HG03139 (cell line): Measurements from ENCODE around the gene ERO1A.

Source experiments
- ATAC-seq: cut with Tn5 transposase; IDR thresholded peaks from one replicate; pipeline ENCODE4 v1.9.1; 2021; ENCODE audit not compliant: unreplicated experiment

Gene ERO1A

DNA sequence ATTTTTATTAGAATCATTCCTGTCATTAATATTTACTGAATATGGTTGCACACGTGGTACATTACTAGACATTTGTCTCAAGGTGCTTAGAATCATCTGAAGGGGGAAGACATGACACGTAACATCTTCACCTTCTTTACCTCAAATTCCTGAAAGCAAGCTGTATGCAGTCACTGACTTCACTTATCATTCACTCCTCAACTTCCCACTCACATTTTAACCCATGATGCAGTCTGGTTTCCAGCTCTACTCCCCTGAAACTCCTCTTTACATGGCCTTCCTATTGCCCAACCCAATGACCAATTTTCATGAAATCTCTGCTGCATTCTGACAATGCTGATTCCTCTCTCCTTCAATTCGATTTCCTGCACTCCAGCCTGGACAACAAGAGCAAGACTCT is 5.9 kb upstream of the ERO1A start:
- no peak for ATAC-seq

DNA sequence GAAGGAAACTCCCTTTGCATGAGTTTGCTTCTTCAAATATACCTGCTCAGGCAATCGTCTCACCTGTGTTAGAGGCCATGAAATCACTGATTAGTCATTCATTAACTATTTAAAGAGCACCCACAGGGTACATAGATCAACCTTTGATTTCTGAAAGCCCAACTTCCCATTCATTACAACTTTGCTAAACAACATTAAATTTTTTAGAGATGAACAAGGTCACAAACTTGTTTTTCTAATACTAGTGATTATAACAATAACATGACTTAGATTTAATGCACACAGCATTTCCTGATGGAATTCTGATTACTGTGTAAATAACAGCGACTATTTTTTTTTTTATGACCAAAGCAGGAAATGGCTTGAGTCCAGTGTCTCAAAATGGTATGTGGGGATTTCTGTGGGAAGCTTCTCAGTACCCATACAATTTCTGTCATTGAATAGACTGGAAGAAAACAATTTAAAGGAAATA is 5.4 kb upstream of the ERO1A start:
- ATAC-seq, result no peak

DNA sequence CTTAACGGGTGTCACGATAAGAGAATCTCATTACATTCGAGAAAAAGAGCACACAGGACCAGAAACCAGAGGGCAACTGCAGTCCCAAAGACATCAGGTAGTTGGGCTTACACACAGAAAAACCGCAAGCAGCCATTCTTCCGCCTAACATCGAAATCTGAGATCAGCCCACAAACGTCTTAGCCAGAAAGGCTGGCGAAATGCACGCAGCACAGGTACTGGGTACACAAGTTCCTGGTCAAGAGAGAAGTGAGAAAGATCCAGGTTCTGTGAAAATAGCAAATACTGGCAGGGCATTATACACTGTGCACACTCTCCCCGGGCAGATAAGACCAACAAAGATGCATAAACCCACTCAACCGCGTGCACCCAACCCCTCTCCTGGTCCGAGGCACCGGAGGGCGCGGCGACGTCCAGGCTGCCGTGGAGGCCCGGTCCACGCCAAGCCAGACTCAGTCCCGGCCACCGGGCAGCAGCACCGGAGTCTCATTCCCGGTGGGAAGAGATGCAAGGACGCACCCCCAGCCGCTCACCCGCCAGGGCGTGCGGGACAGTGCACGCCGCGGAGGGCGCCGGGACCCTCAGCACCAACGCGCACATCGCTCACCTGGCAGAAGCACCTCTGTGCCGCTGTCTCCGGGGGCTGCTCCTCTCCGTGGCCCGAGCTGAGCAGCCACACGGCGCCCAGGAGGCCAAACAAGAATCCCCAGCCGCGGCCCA is 437 bp downstream of the ERO1A start:
- peak; percentile 52 for ATAC-seq

DNA sequence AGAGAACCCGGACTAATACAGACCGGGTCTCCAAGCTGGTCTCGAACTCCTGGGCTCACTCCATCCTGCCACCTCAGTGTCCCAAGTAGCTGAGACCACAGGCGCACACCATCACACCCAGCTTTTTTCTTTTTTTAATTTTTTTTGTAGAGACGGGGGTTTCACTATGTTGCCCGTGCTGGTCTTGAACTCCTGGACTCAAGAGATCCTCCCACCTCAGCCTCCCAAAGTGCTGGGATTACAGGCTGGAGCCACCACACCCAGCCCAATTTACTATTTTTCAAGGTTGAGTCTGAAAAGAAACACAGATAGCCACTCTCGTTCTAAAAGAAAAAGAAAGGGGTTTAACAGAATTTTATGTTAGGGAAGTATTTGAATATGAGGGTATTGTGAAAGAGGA is 1.8 kb downstream of the ERO1A start:
- no peak for ATAC-seq

DNA sequence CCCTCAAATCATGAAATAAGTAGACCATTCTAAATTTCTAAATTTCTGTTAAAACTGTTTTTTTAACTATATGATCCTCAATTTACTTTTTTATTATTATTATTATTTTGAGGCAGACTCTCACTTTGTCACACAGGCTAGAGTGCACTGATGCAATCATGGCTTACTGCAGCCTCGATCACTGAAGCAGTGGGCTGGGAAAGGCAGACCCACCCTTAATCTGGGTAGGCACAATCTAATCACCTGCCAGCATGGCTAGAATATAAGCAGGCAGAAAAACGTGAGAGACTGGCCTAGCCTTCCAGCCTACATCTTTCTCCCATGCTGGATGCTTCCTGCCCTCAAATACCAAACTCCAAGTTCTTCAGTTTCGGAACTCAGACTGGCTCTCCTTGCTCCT is 2.3 kb downstream of the ERO1A start:
- ATAC-seq, result no peak

DNA sequence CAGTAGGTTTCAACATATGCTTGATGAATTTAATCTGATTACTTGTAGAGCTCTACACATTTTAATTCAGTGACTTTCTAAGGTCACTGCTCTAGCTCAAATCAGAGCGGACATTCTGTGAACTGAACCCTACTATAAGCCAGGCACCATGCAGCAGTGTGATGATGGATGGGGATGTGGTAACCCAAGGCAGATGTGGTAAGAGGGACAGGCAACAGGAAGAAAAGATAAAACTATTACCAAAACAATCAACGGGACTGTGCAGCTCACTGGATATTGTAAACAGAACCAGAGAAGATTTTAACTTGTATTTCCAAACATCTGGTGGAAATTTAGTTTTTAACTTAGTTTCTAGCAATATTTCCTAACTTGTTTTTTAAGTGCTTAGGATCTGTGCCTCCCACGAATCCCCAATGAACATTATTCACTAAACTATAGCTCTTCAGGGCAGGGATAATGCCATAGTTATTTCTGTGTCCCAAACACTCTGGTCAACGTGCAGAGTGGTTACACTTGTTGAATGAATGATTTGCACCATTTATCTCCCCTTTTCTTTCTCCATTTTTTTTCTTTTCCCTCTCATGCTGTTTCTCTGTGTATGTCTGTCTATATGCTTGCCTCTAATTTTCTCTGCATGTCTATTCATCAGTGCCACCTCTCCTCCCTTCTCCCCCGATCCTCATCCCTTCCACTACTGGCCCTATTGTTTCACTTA is 3.0 kb downstream of the ERO1A start:
- no peak for ATAC-seq

DNA sequence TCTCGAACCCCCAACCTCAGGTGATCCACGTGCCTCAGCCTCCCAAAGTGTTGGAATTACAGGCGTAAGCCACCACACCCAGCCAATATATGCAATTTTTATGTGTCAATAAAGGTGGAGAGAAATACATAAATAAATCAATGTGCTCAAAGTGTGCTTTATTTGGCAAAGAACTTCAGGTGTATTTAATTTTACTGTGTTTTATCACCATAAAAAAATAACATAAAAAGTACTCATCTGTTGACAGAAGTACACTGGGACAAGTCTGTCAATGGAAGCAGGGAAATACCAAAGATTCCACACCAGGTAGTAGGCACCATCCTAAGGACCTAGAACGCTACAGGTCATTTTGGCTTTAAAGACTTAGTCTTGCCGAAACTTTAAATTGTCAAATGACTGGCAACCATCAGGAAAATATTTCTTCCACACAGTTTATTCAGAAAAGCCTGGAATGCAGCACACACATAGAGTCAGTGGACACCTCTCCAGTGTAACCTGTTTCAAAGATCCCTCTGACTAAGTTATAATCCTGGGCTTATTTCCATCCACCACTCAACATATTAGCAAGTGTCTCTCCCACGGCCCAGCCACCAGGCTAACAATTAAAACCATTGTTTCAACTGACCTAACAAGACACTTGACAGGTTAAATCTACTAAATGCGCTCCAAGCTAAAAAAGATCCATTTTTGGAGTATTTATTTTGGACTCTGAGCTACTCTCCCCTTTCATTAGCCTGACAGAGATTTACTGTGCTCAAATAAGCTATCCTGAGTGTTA is 4.2 kb downstream of the ERO1A start:
- ATAC-seq, result no peak

DNA sequence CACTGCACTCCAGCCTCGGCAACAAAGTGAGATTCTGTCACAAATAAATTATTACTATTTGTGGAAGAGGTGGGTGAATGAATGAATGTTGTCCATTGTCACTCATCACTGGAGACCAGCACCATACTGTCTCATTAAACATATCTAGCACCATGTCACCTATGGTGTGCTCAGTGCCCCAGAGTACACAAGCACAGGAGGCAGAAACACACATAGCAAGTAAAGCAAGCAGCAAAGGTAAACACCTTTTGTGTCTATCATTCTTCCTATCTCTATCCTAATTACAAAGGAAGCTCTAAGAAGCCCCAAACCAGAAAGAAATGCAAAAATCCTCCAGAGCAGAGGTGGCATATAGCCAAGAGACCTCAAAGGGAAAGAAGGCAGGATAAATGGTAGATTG is 9.2 kb downstream of the ERO1A start:
- no peak for ATAC-seq

DNA sequence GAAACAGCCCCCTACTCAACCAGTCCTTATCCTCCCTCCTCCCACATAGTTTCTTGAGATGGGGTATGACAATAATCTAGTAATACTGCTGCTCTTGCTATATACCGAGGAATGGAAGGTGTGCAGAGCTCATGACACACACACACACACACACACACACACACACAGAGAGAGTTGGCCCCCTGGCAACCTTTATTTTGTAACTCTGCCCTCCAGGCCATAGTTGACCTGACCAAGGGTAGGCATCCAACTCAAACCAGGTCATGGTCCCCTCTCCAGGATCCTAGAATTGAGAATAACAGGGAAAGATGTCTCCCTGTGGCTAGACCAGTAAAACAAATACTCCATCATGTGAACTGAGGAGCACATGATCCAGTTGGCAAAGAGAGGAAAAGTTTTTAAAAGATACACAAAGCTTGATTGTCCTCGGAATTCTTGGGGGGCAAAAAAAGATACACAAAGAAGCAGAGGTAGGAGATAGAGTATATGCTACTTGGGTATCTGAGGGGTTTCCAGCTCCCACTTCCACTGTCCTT is 11.3 kb downstream of the ERO1A start:
- no peak for ATAC-seq

DNA sequence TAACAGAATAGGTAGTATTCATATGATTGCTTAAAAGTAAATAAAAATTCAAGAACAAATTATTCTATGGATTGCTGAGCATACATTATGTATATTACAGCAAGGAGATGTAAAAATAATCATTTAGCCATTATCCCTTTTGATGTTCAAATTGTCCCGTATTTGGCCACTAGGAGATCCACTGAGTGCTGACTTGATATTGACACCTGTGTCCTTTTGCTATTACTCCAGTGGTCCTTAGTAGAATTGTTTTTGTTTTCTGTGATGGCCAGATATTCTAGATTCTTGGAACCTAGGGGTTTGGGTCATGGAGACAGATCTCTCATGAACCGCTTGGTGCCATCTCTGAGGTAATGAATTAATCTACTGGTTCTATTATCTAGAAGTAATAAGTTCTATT is 16.8 kb downstream of the ERO1A start:
- ATAC-seq, result no peak

DNA sequence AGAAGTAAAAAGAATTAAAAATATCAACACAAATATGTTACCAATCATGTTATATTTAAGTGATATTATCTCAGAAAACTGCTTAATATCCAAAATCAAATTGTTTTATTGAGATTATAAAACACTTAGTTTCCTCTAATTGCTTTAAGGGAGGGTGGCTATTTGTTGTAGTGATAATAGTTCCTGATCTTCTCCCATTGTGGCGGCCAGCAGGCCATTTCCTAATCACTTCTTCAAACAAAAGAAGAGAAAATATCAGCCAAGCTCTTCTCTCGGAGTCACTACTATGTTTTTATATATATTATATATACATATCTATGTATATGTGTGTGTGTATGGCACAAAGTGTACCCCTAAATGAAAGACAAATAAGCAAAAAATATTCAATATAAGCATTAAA is 31.5 kb downstream of the ERO1A start:
- ATAC-seq, result no peak

DNA sequence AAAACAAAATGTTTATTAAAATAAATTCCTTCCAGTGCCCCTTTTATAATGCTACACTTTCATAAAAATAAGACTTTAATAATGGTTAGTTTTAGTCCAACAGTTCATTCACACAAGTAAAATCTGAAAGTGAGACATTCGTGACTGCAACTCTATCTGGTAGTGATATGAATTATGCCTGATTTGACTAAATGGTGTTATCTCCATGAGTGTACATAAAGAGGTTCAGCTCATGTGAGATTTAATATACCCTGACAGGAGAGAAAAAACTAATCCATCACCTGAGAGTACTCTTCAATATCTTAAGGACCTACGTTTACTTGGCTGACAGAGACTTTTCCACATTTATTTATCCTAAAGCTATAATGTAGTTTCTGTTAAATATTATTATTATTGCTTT is 34.0 kb downstream of the ERO1A start:
- no peak for ATAC-seq

DNA sequence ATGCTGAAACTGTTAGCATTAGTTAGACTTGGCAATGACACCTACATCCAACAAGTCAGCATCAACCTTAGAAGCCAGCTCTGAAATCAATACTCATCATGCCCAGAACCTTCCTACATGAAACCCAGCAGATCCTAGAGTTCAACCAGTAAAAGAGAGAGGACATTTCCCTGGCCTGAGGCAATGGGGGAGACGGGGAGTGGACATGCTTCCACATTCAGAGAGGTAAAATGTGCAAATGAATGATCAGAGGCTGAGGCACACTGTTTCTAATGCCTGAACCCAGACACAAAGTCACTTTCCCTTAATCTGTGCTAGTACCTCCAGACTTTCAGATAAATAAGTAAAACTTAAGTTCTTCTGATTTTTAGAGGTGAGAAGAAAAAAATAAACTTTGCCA is 34.5 kb downstream of the ERO1A start:
- no peak for ATAC-seq

DNA sequence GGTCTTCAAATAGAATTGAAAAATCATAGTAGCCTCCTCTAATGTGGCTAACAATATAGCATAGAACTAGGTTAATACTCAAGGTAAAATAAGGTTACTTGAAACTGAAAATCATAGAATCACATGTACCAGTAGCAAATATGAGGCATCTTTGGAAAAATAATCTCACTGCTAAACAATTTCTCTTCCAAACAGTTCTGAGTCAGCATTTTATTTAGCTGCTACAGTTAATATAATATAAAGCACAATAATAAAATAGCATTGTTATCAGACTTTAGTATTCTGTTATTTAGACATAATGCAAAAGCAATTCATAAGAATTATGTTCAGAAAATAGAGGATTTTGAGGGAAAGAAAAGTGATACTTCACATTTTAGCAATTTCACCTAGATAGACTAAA is 35.0 kb downstream of the ERO1A start:
- no peak for ATAC-seq

DNA sequence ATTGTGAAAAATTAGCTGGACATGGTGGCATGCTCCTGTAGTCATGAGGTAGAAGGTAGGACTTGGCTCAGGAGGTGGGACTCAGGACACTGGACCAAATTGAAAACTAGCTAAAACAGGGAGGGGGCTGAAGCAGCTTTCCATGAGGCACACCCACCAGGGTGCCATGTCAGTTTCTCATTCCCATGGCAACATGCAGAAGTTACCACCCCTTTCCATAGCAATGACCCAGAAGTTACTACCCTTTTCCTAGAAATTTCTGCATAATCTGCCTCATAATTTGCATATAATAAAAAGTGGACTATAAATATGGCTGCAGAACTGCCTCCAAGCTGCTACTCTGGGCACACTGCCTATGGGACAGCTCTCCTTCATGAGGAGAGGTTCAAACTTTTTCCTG is 38.5 kb downstream of the ERO1A start:
- ATAC-seq, result no peak

DNA sequence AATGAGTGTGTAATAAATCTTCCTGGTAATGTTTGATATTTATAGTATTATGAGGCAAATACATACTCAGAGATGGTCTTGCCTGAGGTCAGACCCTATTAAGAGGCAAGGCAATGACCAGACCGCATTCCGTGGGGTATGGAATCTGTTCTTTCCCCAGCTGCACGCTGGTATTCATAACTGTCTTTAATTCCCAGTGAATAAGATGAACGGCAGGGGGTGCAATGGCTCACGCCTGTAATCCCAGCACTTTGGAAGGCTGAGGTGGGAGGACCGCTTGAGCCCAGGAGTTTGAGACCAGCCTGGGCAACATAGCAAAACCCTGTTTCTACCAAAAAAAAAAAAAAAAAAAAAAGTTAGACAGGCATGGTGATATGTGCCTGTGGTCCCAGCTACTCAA is 44.6 kb downstream of the ERO1A start:
- ATAC-seq, result no peak

DNA sequence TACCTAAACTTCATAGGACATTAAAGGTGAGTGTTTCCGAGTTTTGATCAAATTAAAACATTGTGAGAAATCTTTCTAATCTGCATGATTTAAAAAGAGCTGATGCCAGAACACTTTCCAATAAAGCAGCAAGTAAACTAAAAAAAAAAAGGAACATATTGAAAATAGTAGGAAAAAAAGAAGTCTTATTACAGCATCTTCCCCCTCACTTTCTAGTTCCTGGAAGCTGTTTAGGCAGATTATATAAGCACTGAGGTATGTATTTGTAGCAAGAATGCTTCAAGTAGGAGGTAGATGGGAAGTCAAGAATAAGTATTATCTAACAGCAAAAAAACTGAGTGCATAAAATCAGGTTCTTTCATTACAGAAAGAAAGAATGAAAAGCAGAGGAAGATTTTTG is 45.8 kb downstream of the ERO1A start:
- no peak for ATAC-seq

DNA sequence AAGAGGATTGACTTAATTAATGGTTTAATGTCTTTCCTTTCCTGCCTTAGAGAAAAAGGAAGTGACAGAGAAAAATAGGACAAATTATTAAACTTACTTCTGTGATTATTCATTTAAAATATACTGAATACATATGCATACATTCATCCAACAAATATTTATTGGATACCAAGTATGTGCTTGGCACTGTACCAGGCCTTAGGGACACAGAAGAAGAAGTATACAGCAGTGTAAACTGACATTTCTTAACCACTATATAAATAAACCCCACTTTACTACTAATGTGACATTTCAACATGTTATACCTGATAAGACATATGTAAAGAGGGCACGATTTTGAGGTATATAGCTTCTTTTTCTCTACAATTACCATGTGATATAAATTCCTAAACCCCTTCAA is 53.6 kb downstream of the ERO1A start:
- no peak for ATAC-seq

DNA sequence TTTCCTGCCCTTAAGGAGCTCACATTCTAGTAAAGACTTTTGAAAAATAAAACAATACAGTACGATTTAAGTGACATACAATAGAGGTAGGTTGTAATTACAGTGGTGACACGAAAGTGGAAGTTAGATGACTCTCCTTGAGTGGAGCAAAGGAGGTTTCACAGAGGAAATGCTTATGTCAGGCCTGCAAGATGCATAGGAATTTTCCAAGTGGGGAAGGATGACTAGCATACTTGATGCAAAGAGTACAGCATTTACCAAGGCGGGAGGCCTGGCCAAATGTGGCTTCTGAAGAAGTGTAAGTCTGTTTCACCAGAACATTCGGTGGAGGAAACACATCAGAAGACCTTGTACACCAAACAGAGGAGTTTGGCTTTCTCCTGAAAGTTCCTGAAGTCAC is 55.2 kb downstream of the ERO1A start:
- no peak for ATAC-seq

DNA sequence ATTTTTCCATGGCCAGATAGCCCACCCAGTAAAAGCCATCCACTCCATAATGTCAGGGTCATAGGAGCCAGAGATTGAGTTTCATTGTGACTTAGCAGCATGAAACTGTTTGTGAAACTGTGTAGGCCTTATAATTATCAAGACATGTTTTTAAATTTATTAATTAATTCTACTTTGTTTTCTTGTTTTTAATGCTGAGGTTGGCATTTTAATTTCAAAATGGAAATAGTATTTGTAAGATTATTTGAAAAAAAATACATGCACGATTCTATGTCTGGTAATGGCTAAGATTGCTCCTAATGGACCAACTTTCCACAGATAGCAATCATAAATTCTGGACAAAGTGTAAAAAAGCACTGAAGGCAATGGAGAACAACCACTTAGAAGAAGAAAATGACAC is 75.7 kb downstream of the ERO1A start:
- no peak for ATAC-seq

DNA sequence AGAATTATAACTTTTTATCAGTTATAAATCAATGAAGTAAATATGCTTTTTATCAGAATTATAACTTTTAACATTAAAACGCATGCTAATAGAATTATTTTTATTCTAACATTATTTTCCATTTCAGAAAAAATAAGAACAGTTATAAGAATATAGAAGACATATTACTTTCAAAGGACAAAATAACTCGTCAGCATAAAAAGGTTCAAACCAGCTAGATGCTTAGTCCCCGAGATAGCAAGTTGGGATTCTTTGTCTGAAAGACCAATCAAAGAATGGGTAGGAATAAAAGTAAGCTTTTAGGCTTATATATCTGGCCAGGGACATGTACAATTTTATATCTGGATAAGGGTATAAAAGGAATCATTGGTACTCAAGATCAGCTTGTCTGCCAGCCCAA is 76.8 kb downstream of the ERO1A start:
- no peak for ATAC-seq

DNA sequence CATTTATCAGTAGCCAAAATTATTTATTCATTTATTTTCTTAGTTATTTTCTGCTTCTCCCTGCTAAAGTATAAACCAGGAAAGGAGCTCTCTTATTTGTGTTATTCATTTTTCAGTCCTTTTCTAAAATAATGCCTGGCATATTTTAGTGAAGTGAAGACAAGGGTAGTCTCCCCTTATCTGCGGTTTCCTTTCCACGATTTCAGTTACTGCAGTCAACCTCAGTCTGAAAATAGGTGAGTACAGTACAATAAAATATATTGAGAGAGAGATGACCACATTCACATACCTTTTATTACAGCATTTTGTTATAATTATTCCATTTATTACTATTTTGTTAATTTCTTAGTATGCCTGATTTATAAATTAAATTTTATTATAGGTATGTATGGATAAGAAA is 85.2 kb downstream of the ERO1A start:
- no peak for ATAC-seq
